DND-41 (cell line): ENCODE measurements around the gene RANBP17.

Experiments used
- EZH2 ChIP-seq: IDR thresholded peaks from 3 replicates; pipeline ENCODE4 v1.6.1; 2012; ENCODE audit warnings: borderline replicate concordance, low read depth, mild to moderate bottlenecking, moderate library complexity, low read length, inconsistent platforms; ENCODE audit not compliant: severe bottlenecking
- TF ChIP-seq, protein P1 (sequence below): IDR thresholded peaks from 2 replicates; pipeline ENCODE4 v1.5.1; 2012; ENCODE audit warnings: borderline replicate concordance, low read length, moderate library complexity, mild to moderate bottlenecking; ENCODE audit not compliant: poor library complexity, severe bottlenecking; ENCODE audit errors: extremely low read depth

DNA sequence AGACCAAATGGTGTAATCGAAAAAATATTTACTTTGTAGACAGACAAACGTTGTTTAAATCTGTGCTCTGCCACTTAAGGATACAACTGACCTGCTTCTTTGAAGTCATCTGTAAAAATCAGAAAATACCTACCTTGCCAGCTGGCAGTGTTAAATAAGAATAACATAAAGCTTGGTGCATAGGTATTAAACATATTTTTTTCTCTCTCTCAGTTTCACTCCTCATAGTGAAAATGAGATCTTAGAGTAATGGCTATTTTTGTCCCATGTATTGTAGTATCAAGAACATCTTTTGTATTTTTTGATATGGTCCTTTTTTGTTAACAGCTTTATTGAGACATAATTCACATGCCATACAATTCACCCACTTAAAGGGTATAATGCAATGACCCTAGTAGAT is 17.9 kb upstream of the RANBP17 start:
- TF ChIP-seq, protein P1, sequence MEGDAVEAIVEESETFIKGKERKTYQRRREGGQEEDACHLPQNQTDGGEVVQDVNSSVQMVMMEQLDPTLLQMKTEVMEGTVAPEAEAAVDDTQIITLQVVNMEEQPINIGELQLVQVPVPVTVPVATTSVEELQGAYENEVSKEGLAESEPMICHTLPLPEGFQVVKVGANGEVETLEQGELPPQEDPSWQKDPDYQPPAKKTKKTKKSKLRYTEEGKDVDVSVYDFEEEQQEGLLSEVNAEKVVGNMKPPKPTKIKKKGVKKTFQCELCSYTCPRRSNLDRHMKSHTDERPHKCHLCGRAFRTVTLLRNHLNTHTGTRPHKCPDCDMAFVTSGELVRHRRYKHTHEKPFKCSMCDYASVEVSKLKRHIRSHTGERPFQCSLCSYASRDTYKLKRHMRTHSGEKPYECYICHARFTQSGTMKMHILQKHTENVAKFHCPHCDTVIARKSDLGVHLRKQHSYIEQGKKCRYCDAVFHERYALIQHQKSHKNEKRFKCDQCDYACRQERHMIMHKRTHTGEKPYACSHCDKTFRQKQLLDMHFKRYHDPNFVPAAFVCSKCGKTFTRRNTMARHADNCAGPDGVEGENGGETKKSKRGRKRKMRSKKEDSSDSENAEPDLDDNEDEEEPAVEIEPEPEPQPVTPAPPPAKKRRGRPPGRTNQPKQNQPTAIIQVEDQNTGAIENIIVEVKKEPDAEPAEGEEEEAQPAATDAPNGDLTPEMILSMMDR: no peak
- no peak for TF ChIP-seq EZH2
